Loucy (cell line): ENCODE data around the gene DCLK3.

Experiments used
- H2AFZ ChIP-seq: fragments of 200-600 bp; sonication (generic); 2 replicates; pipeline ENCODE4 v1.6.0; 2016; ENCODE audit warnings: antibody characterized with exemption, mild to moderate bottlenecking, low read length, moderate library complexity
- H3F3A ChIP-seq: fragments of 200-600 bp; 2 replicates; pipeline ENCODE4 v1.6.0; 2016; ENCODE audit warnings: antibody characterized with exemption, low read depth, mild to moderate bottlenecking
- H3K27me3 ChIP-seq: fragments of 200-600 bp; sonication (generic); 2 replicates; pipeline ENCODE4 v1.6.1; 2014; ENCODE audit warnings: low read length, mild to moderate bottlenecking; ENCODE audit not compliant: insufficient read depth, poor library complexity, severe bottlenecking
- H3K36me3 ChIP-seq: fragments of 200-600 bp; sonication (generic); 2 replicates; pipeline ENCODE4 v1.6.1; 2016; ENCODE audit warnings: low read length; ENCODE audit not compliant: insufficient read depth
- H3K4me1 ChIP-seq: fragments of 200-600 bp; sonication (generic); 2 replicates; pipeline ENCODE4 v1.5.1; 2014; ENCODE audit warnings: low read length, mild to moderate bottlenecking; ENCODE audit not compliant: insufficient read depth, poor library complexity, severe bottlenecking
- H3K4me2 ChIP-seq: fragments of 200-600 bp; sonication (generic); 2 replicates; pipeline ENCODE4 v1.6.0; 2014; ENCODE audit warnings: antibody characterized with exemption, low read length, low read depth, mild to moderate bottlenecking; ENCODE audit not compliant: poor library complexity, severe bottlenecking
- H3K4me3 ChIP-seq: fragments of 200-600 bp; sonication (generic); 2 replicates; pipeline ENCODE4 v1.5.1; 2014; ENCODE audit warnings: low read length, mild to moderate bottlenecking, mixed read lengths; ENCODE audit not compliant: poor library complexity, severe bottlenecking
- H3K79me2 ChIP-seq: fragments of 200-600 bp; sonication (generic); 2 replicates; pipeline ENCODE4 v1.6.1; 2014; ENCODE audit warnings: low read length; ENCODE audit not compliant: insufficient read depth
- H3K9ac ChIP-seq: fragments of 200-600 bp; sonication (generic); 2 replicates; pipeline ENCODE4 v1.6.0; 2014; ENCODE audit warnings: mild to moderate bottlenecking, low read depth, low read length, moderate library complexity; ENCODE audit not compliant: poor library complexity, severe bottlenecking
- H3K9me2 ChIP-seq: fragments of 200-600 bp; sonication (generic); replicated peaks from 2 replicates; pipeline ENCODE4 v1.6.1; 2016; ENCODE audit warnings: low read depth, low read length, mixed read lengths
- H3K9me3 ChIP-seq: fragments of 200-600 bp; sonication (generic); 2 replicates; pipeline ENCODE4 v1.6.1; 2014; ENCODE audit warnings: mild to moderate bottlenecking, antibody characterized with exemption, low read length, low read depth; ENCODE audit not compliant: insufficient read depth
- H4K20me1 ChIP-seq: fragments of 200-600 bp; sonication (generic); 2 replicates; pipeline ENCODE4 v1.6.0; 2014; ENCODE audit warnings: antibody characterized with exemption, low read length, mild to moderate bottlenecking; ENCODE audit not compliant: insufficient read depth, poor library complexity, severe bottlenecking
- EZH2phosphoT487 ChIP-seq: fragments of 200-600 bp; IDR thresholded peaks from 2 replicates; pipeline ENCODE4 v1.6.1; 2018; ENCODE audit warnings: antibody characterized with exemption, mild to moderate bottlenecking, moderate library complexity, borderline replicate concordance
- TF ChIP-seq, protein P1 (sequence below): fragments of 200-600 bp; sonication (generic); conservative IDR thresholded peaks from 2 replicates; pipeline ENCODE4 v1.5.1; 2014; ENCODE audit warnings: mild to moderate bottlenecking, antibody characterized with exemption, low read length

DCLK3 gene

DNA sequence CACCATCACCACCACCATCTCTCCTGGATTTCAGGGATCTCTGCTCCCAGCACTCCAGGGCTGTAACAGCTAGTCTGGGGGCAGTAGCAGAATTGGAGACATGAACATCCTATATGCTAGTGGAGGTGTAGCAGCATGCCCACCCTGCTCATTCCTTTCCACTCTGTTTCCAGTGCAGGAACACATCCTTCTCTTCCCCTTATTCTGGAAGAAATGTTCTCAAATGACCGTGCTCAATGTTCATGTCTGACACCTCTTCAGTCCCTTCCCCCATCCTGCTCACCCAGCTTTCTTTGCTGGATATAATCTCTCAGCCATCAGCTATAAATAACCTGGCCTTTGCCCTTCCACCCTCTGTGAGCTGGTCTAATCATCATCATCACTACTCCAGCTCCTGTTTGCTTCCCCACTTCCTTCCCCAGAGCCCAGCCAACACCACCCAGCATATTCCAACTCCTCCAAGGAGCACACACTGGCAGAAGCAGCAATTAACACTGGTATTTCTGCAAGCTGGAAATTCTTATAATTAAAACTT, 31.1 kb downstream of the DCLK3 start:
- H3K9ac ChIP-seq = no peak overlapping the region
- H3K4me2 ChIP-seq = no peak overlapping the region
- no peaks in the 10 kb centered on the region for H3K36me3 ChIP-seq
- no peaks in the 10 kb centered on the region for H4K20me1 ChIP-seq
- H3K9me3 ChIP-seq = no peaks in the 10 kb centered on the region
- H2AFZ ChIP-seq = no peak overlapping the region
- no peak for TF ChIP-seq EZH2phosphoT487
- TF ChIP-seq, protein P1, sequence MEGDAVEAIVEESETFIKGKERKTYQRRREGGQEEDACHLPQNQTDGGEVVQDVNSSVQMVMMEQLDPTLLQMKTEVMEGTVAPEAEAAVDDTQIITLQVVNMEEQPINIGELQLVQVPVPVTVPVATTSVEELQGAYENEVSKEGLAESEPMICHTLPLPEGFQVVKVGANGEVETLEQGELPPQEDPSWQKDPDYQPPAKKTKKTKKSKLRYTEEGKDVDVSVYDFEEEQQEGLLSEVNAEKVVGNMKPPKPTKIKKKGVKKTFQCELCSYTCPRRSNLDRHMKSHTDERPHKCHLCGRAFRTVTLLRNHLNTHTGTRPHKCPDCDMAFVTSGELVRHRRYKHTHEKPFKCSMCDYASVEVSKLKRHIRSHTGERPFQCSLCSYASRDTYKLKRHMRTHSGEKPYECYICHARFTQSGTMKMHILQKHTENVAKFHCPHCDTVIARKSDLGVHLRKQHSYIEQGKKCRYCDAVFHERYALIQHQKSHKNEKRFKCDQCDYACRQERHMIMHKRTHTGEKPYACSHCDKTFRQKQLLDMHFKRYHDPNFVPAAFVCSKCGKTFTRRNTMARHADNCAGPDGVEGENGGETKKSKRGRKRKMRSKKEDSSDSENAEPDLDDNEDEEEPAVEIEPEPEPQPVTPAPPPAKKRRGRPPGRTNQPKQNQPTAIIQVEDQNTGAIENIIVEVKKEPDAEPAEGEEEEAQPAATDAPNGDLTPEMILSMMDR = no peak
- H3K27me3 ChIP-seq = no peaks in the 10 kb centered on the region
- H3F3A ChIP-seq = no peaks in the 10 kb centered on the region
- H3K4me1 ChIP-seq = peaks cover 17% of the 10 kb centered on the region
- no peak overlapping the region for H3K4me3 ChIP-seq
- H3K9me2 ChIP-seq = no peaks in the 10 kb centered on the region
- H3K79me2 ChIP-seq = no peaks in the 10 kb centered on the region

DNA sequence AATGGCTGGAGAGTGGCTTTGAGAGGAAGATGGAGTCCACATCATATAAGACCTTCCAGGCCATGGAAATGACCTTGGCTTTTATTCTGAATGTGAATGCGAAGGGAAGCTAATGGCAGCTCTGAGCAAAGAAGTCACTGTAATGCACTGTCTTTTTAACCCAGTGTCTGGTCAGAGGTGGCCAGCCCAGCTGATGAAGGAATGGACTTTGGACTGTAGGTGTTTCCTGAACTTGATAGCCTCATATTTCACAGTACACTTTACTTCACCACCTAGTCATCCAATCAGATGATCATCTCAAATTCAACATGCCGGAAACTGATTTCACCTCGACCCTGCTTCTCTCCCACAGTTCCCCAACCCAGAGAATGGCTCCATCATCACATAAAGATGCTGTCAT, 33.4 kb downstream of the DCLK3 start:
- H3K4me3 ChIP-seq = no peak overlapping the region
- TF ChIP-seq, protein P1 = no peak
- no peak for TF ChIP-seq EZH2phosphoT487
- H3K9ac ChIP-seq = no peak overlapping the region
- no peaks in the 10 kb centered on the region for H3F3A ChIP-seq
- no peaks in the 10 kb centered on the region for H3K9me3 ChIP-seq
- no peaks in the 10 kb centered on the region for H4K20me1 ChIP-seq
- H3K79me2 ChIP-seq = no peaks in the 10 kb centered on the region
- peaks cover 6% of the 10 kb centered on the region for H3K4me1 ChIP-seq
- no peak overlapping the region for H2AFZ ChIP-seq
- no peaks in the 10 kb centered on the region for H3K36me3 ChIP-seq
- H3K4me2 ChIP-seq = no peak overlapping the region
- H3K27me3 ChIP-seq = no peaks in the 10 kb centered on the region
- no peaks in the 10 kb centered on the region for H3K9me2 ChIP-seq

DNA sequence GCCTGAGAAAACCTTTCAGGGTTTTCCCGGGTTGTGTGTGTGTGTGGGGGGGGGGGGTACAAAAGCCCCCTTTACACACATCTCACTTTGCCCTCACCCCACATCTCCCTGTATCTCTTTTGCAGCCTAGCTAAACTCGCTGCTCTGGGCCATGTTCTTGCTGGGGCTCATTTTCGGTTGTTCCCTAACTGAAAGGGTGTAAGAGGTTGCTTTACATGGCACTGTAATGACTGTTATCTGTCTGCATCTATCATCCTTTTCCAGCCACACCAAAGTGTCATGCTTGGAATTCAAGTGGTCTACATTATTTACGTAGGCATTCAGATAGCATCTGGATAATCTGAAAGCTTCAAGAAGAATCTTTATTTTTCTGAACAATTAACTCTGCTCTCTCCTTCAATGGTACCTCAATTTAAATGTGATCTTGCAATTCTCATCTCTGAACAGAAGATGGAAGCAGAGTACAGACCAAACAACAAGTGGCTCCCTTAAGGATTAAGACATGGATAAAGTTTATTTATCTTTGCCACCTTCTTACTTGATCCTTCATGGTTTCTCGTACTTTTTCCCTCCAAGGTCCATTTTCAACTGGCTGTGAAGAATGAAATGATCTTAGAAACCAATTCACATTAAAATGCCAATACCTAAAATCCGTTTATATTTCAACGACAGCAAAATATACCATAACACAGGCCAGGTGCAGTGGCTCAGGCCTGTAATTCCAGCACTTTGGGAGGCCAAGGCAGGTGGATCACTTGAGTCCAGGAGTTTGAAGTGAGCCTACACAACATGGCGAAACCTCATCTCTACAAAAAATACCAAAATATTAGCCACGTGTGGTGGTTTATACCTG, 34.9 kb downstream of the DCLK3 start:
- H3K4me1 ChIP-seq = peaks cover 6% of the 10 kb centered on the region
- H3K36me3 ChIP-seq = no peaks in the 10 kb centered on the region
- no peaks in the 10 kb centered on the region for H3K9me3 ChIP-seq
- H3F3A ChIP-seq = no peaks in the 10 kb centered on the region
- H3K9ac ChIP-seq = no peak overlapping the region
- no peaks in the 10 kb centered on the region for H3K9me2 ChIP-seq
- no peaks in the 10 kb centered on the region for H4K20me1 ChIP-seq
- H3K4me3 ChIP-seq = no peak overlapping the region
- no peaks in the 10 kb centered on the region for H3K27me3 ChIP-seq
- 0 out of 2 replicates have a peak overlapping the region, but pooled peaks have one; percentile 40 for H2AFZ ChIP-seq
- H3K4me2 ChIP-seq = no peak overlapping the region
- H3K79me2 ChIP-seq = no peaks in the 10 kb centered on the region
- TF ChIP-seq, protein P1 = peak; percentile 86
- no peak for TF ChIP-seq EZH2phosphoT487
